GM13977 (cell line): ENCODE data around the gene CD99.
"Not testable (repeated sequence)": the region's sequence is repeated elsewhere in the genome, so short reads cannot be mapped to it uniquely, and the experiment has no call there.

Experiments used
- DNase-seq: peaks from one replicate; pipeline ENCODE4 v3.0.0; 2012; ENCODE audit warnings: low spot score
- CTCF ChIP-seq: IDR thresholded peaks from 2 replicates; pipeline ENCODE4 v1.5.1; 2012; ENCODE audit warnings: mild to moderate bottlenecking, control low read depth; ENCODE audit not compliant: insufficient read depth; ENCODE audit errors: extremely low read depth, missing control alignments
- in situ Hi-C: fragments of 300-500 bp; cut with MboI; formaldehyde crosslinking; loops from one replicate; pipeline ENCODE4 v1.12.0; 2022; ENCODE audit warnings: low sequenced_read_pairs, low pct_unique_long_range_greater_than_20kb, mixed read lengths, inconsistent platforms; ENCODE audit not compliant: unreplicated experiment

CD99 gene

GRCh38 chrX:2719774-2720447 lies 28.8 kb downstream of the CD99 start:
- in situ Hi-C loops: no loop called here
- no peak for TF ChIP-seq CTCF
- DNase-seq: no peak

GRCh38 chrX:2723286-2723879 lies 32.3 kb downstream of the CD99 start:
- TF ChIP-seq CTCF: no peak
- no peak for DNase-seq
- in situ Hi-C loops: no loop called here

- in situ Hi-C loops: not testable (repeated sequence)
Measured at GRCh38 chrX:2727264-2727663, 36.2 kb downstream of the CD99 start.

GRCh38 chrX:2732076-2732475 lies 41.0 kb downstream of the CD99 start:
- DNase-seq: no peak
- TF ChIP-seq CTCF: no peak
- in situ Hi-C loops: no loop called here

More at GRCh38 chrX:2727264-2727663, 36.2 kb downstream of the CD99 start:
- not testable (repeated sequence) for DNase-seq

GRCh38 chrX:2732649-2733048 lies 41.6 kb downstream of the CD99 start:
- TF ChIP-seq CTCF: no peak
- no peak for DNase-seq
- in situ Hi-C loops: no loop called here

- TF ChIP-seq CTCF: no peak
- no peak for DNase-seq
- in situ Hi-C loops: no loop called here
Measured at GRCh38 chrX:2733286-2733685, 42.2 kb downstream of the CD99 start.

GRCh38 chrX:2735270-2735669 lies 44.2 kb downstream of the CD99 start:
- in situ Hi-C loops: no loop called here
- DNase-seq: no peak
- no peak for TF ChIP-seq CTCF
